Ishikawa (cell line): ENCODE data around the gene GHRHR.

Source experiments
- CREB1 ChIP-seq: IDR thresholded peaks from 2 replicates; pipeline ENCODE4 v1.6.1; 2012; ENCODE audit warnings: low read depth
- EGR1 ChIP-seq: IDR thresholded peaks from 2 replicates; pipeline ENCODE4 v1.6.1; 2012
- EP300 ChIP-seq: IDR thresholded peaks from 2 replicates; pipeline ENCODE4 v1.6.1; 2012; ENCODE audit warnings: borderline replicate concordance
- FOXM1 ChIP-seq: IDR thresholded peaks from 2 replicates; pipeline ENCODE4 v1.6.1; 2012; ENCODE audit warnings: low read depth, borderline replicate concordance
- NFIC ChIP-seq: IDR thresholded peaks from 2 replicates; pipeline ENCODE4 v1.6.1; 2012
- RAD21 ChIP-seq: IDR thresholded peaks from 2 replicates; pipeline ENCODE4 v1.6.1; 2012; ENCODE audit warnings: low read depth
- TAF1 ChIP-seq: IDR thresholded peaks from 2 replicates; pipeline ENCODE4 v1.6.1; 2012; ENCODE audit warnings: low read depth, mild to moderate bottlenecking
- TCF12 ChIP-seq: IDR thresholded peaks from 2 replicates; pipeline ENCODE4 v1.6.1; 2012; ENCODE audit warnings: low read depth
- TEAD4 ChIP-seq: IDR thresholded peaks from 2 replicates; pipeline ENCODE4 v1.6.1; 2012
- YY1 ChIP-seq: IDR thresholded peaks from 2 replicates; pipeline ENCODE4 v1.6.1; 2012; ENCODE audit warnings: low read depth
- TF ChIP-seq, protein P1 (sequence below): IDR thresholded peaks from 2 replicates; pipeline ENCODE4 v1.6.1; 2012; ENCODE audit warnings: low read depth, mild to moderate bottlenecking
- TF ChIP-seq, protein P2 (sequence below): IDR thresholded peaks from 2 replicates; pipeline ENCODE4 v1.6.1; 2012
- TF ChIP-seq, protein P3 (sequence below): IDR thresholded peaks from 2 replicates; pipeline ENCODE4 v1.6.1; 2012

DNA sequence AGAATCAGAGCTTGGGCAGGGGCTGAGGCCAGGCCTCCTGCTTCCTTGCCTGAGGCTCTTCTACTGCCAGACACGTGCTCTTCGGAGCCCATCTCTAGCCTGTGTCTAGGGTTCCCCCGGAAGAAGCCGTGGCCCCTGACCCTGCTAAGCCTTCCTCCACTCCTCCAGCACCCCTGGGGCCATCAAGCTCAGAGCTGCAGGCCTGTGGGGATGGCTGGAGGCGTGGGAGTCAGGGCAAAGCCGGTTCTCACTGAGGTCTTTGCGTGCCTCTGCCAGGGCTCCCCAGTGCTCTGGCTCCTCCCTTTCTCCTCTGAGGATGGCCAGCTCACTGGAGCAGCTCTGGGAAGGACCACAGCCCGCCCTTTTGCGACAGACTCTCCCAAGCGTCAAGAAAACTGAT, 34.4 kb downstream of the GHRHR start:
- TF ChIP-seq TCF12, result no peak
- TF ChIP-seq, protein P1, sequence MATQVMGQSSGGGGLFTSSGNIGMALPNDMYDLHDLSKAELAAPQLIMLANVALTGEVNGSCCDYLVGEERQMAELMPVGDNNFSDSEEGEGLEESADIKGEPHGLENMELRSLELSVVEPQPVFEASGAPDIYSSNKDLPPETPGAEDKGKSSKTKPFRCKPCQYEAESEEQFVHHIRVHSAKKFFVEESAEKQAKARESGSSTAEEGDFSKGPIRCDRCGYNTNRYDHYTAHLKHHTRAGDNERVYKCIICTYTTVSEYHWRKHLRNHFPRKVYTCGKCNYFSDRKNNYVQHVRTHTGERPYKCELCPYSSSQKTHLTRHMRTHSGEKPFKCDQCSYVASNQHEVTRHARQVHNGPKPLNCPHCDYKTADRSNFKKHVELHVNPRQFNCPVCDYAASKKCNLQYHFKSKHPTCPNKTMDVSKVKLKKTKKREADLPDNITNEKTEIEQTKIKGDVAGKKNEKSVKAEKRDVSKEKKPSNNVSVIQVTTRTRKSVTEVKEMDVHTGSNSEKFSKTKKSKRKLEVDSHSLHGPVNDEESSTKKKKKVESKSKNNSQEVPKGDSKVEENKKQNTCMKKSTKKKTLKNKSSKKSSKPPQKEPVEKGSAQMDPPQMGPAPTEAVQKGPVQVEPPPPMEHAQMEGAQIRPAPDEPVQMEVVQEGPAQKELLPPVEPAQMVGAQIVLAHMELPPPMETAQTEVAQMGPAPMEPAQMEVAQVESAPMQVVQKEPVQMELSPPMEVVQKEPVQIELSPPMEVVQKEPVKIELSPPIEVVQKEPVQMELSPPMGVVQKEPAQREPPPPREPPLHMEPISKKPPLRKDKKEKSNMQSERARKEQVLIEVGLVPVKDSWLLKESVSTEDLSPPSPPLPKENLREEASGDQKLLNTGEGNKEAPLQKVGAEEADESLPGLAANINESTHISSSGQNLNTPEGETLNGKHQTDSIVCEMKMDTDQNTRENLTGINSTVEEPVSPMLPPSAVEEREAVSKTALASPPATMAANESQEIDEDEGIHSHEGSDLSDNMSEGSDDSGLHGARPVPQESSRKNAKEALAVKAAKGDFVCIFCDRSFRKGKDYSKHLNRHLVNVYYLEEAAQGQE, result no peak
- no peak for TF ChIP-seq EP300
- TF ChIP-seq RAD21, result no peak
- TF ChIP-seq YY1, result no peak
- TF ChIP-seq, protein P2, sequence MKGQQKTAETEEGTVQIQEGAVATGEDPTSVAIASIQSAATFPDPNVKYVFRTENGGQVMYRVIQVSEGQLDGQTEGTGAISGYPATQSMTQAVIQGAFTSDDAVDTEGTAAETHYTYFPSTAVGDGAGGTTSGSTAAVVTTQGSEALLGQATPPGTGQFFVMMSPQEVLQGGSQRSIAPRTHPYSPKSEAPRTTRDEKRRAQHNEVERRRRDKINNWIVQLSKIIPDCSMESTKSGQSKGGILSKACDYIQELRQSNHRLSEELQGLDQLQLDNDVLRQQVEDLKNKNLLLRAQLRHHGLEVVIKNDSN, result no peak
- no peak for TF ChIP-seq EGR1
- no peak for TF ChIP-seq TAF1
- TF ChIP-seq TEAD4, result no peak
- TF ChIP-seq, protein P3, sequence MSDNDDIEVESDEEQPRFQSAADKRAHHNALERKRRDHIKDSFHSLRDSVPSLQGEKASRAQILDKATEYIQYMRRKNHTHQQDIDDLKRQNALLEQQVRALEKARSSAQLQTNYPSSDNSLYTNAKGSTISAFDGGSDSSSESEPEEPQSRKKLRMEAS, result no peak
- TF ChIP-seq CREB1, result no peak
- no peak for TF ChIP-seq NFIC
- no peak for TF ChIP-seq FOXM1
